HL-60/S4 treated with phorbol 12-myristate 13-acetate at 8.2 ng/mL for 4 days and 3 days (cell line): ENCODE data around the gene PTPRF.

ENCODE experiments used
- in situ Hi-C: fragments of 300-500 bp; cut with MboI; formaldehyde crosslinking; loops from 2 replicates; pipeline ENCODE4 v1.15.0; 2022; ENCODE audit warnings: low sequenced_read_pairs

The PTPRF gene

DNA sequence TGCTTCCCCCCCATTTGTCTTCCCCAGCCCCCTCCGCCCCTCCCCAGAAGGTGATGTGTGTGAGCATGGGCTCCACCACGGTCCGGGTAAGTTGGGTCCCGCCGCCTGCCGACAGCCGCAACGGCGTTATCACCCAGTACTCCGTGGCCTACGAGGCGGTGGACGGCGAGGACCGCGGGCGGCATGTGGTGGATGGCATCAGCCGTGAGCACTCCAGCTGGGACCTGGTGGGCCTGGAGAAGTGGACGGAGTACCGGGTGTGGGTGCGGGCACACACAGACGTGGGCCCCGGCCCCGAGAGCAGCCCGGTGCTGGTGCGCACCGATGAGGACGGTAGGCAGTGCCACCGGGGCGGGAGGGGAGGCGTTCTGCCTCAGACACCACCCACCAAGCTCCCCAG is 67.0 kb downstream of the PTPRF start:
- in situ Hi-C loops = no loop called here

DNA sequence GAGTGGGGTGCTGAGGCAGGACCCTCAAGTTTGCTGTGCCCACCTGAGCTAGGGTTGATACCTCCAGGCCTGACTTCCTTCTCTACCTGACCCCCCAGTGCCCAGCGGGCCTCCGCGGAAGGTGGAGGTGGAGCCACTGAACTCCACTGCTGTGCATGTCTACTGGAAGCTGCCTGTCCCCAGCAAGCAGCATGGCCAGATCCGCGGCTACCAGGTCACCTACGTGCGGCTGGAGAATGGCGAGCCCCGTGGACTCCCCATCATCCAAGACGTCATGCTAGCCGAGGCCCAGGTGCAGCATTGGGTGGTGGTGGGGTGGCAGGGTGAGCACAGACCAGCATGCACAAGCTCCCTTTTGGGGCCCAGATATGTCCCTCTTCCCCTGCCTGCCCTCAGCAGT is 67.9 kb downstream of the PTPRF start:
- in situ Hi-C loops = no loop called here

DNA sequence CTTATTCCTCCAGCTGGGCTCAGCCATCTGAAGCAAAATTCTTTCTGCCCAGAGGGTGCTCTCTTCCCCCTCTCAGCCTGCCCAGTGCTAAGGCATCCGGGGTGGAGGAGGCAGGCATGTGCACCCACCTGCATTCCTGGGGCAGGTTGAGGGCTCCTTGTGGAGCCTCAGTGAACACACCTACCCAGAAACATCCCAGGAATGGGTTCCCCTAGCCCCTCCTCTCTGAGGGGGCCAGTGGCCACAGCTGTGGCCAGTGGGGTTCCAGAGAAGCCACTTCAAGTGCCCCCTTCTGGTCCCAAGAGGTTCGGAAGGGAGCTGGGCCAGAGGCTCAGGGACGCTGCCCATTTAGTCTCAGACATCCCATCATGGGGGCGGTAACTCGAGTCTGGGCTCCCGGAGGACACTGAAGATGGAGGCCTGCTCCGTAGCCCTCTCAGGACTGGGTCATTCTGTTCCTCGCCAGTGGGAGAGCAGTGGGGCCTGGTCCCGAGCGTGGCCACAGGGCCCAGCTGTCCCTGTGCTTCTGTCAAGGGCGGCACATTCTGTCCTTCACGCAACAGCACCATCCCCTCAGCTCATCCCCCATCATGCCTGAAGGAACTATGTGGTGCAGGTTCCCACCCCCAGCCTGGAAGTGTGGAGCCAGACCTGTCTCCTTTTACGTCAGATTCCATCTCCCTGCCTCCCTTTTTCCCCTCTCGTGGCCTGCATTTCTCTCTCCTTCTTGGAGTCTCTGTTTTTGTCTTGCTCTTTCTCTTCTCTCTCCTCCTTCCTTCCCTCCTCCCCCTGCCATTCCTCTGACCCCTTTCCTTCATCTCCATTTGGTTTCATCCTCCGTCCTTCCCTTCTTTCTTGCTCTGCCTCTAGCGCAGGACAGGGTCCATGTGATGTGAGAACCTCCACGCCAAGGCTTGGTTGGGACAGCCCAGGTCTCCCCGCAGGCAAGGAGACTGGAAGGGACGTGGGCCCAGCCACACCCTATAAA is 69.6 kb downstream of the PTPRF start:
- in situ Hi-C loops = no loop called here

DNA sequence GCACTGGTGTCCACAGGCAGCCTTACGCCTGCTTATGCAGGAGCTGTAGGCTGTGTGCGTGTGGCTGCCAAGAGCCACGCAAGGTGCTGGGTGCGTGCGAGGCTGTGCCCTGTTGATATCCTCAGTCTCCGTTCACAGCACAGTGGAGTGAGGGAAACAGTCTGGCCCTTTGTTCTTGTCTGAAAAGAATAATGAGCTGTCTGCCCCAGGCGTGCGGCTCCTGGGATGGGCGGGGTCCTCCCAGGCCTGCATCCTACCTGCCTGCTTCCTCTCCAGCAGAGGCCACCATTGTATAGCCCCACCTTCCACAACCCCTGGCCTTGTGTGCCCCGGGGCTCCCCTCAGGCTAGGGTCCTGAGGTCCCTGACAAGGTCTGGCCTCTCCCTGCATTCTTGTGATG is 72.3 kb downstream of the PTPRF start:
- in situ Hi-C loops = no loop called here

DNA sequence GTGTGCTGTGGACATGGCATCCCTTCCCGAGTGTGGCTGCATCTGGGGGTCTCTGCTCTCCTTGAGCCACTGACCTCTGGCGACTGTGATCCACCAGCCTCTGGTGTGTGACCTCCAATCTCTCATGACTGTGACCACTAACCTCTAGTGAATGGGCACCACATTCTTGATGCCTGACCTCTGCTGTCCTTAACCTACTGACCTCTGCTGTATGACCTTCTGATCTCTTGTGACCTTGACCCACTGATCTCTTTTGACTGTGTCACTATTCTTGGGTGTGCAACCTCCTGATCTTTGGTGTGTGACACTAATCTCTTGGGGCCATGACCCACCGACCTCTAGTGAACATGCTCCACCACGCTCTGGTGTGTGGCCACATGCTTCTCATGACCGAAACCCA is 73.5 kb downstream of the PTPRF start:
- in situ Hi-C loops = no loop called here

DNA sequence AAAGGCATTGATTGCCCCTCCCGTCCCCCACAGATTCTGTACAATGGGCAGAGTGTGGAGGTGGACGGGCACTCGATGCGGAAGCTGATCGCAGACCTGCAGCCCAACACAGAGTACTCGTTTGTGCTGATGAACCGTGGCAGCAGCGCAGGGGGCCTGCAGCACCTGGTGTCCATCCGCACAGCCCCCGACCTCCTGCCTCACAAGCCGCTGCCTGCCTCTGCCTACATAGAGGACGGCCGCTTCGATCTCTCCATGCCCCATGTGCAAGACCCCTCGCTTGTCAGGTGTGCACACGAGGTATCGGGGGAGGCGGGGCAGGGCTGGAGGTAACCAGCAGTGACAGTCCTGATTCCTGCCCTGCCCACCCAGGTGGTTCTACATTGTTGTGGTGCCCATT is 74.5 kb downstream of the PTPRF start:
- in situ Hi-C loops = no loop called here

DNA sequence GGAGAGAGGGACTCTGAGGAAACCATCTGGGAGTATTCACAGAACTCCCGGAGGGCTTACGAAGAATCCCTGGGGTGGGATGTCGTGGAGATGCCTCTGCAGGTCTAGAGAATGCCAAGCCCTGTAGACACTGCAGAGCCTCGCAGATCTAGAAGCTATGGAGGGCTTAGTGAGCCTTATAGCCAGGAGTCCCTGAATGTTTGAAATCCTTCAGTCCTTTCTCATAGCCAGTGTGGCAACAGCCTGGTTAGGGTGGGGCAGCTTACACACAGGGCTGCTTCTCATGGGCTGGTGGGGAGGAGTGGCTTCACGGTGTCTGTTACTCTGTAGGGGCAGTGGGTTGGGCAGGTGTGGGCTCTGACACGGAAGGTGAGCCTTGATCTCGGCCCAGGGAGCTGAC is 75.1 kb downstream of the PTPRF start:
- in situ Hi-C loops = no loop called here

DNA sequence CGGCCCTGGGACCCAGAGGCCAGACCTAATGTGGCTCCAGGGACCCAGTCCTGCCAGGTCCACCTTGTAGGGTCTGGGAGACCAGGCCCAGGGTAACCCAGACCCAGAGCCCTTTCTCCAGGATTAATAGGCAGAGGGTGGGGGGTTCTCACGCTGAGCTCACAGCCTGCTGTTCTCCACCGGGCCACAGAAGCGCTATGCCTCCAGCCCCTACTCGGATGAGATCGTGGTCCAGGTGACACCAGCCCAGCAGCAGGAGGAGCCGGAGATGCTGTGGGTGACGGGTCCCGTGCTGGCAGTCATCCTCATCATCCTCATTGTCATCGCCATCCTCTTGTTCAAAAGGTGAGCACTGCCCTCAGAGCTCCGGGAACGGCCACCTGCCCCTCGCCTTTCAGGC is 75.9 kb downstream of the PTPRF start:
- in situ Hi-C loops = no loop called here

DNA sequence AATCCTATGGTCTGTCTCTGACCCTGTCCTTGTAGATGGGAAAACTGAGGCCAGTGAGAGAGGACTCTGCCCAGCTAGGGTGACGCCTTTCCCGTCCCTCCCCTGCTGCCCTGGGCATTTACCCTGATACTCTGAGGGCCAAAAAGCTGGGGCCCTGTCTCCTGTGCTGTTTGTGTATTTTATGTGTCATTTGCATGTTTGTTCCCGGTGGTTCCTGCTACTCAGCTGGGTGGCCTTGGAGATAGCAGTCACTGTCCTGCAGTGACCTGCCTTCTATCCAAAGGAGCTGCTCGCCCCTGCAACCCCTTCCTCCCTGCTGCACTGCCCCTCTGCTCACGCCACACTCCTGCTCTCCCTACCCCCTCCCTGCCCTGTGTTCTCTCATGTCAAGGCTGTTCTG is 78.1 kb downstream of the PTPRF start:
- in situ Hi-C loops = no loop called here

DNA sequence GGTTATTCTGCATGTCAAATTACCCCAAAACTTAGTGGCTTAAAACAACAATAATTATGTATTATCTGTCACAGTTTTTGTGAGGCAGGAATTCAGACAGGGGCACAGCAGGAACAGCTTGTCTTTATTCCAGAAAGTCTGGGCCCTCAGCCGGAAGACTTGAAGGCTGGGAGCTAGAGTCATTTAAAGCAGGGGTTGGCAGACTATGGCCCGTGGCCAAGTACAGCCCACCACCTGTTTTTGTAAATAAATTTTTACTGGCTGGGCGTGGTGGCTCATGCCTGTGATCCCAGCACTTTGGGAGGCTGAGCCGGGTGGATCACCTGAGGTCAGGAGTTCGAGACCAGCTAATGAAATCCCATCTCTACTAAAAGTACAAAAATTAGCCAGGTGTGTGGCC is 79.7 kb downstream of the PTPRF start:
- in situ Hi-C loops = no loop called here

DNA sequence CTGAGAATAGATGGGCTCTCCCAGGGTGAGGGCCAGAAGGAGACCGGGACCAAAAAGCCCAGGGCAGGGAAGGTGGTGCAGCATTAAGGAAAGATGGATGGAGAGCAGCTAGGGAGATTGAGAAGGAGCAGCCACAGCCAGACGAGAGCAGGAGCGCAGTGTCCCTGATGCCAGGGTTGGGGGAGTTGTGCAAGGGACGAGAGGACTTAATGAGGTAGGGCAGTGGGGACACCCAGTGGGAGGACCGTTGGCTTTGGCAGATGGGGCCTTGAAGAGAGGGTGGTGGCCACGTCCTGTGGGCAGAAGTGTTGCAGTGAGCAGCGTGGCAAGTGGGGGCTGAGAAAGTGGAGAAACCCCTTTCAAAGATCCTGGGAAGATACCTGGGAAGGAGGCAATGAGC is 81.3 kb downstream of the PTPRF start:
- in situ Hi-C loops = no loop called here

DNA sequence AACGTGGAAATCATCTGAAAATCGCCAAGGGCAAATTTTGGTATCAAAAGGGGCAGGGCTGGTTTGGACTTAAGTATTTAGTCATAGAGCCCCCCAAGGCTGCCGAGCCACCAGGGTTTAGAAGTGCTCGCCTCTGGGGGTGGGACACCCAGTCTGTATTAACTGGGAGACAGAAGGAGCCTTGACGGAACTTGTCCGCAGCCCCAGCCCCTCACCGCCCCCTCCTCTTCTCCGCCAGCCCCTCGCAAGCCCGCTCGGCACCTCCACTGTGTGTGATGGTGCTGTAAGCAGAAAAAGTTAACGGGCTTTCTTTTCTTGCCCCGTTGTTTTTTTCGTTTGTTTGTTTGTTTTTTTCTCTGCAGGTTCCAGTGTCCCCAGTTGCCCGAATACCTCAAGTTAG is 81.7 kb downstream of the PTPRF start:
- in situ Hi-C loops = no loop called here

DNA sequence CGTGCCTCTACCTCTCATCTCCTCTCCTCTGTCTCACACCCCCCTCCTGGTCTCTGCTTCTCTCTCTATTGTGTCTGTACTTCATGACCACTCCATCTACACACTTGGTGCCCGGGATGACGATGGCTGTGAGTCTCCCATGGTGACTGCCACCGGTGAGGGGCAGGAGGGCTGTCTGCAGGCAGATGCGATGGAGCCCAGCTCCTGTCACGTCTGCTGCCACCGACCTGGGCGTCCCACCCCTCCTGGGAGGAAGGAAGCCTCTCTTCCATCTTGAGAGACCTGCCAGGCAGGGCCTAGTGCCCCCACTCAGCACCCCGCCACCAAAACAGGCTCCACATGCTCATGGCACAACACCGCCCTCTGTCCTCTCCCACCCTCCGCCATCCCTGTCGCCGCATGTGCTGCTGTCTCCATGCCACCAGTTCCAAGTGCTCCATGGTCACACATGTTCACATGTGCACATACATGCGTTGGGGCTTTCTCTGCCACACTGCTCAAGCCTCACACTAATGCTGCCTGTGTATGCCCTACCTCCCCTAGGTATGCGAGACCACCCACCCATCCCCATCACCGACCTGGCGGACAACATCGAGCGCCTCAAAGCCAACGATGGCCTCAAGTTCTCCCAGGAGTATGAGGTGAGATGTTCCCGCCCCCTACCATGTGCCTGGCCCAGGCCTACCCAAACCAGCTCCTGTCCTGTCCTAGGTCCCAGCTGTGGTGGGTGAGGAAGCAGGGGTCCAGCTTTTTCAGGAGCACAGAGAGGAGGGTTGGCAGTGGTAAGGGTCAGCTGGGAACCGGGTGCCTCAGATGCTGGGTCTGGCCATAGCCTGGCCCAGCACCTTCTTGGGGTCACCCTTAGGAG is 82.6 kb downstream of the PTPRF start:
- in situ Hi-C loops = no loop called here

DNA sequence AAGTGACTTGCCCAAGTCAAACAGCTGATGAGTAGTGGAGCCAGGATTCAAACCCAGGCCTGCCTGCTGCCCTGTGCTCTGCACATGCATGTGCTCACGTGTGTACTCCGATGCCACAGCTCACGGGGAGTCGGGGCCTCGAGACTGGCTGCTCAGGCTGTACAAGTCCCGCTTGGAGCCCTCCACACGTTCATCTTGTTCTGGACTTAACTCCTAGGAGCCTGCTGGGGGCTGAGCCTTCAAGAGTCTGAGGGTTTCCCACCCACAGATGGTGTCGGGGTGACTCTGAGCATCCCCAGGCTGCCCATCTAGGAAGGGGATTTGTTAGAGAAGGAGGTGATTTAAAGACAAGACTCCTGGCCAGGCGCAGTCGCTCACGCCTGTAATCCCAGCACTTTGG is 83.5 kb downstream of the PTPRF start:
- in situ Hi-C loops = no loop called here

DNA sequence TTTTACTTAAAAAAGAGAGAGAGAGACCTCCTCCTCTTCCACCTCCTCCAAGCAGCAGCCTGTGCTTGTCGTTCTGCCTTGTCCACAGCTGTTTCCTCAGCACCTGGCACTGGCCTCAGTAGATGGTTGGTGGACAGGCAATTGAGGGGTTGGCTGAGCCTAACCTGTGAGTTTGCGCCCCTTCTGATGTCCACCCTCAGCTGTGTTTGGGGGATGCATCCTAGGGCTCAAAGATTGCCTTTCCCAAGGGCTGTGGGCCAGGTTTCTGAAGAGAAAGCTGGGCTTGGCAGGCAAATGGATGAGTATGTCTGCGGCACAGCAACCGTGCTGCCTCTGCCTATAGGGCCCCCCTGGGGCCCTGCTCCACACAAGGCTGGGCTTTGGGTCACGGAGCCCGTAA is 84.2 kb downstream of the PTPRF start:
- in situ Hi-C loops = no loop called here

DNA sequence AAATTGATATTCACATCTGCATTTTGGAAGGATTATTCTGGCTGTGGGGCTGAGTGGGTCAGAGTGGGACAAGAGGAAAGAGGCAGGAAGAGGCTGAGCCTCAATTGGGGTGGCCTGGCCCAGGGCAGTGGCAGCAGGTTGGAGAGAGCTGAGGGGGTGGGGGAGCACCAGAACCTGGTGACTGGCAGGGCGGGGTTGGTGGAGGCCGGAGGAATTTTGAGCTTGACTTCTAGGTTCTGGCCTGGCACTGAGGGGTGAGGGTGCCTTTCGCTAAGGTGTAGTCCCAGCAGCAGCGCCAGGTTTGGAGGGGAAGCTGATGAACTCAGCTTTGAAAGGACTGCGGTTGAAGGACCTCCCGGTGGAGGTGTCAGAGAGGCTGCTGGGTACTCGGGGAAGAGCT is 85.7 kb downstream of the PTPRF start:
- in situ Hi-C loops = no loop called here

DNA sequence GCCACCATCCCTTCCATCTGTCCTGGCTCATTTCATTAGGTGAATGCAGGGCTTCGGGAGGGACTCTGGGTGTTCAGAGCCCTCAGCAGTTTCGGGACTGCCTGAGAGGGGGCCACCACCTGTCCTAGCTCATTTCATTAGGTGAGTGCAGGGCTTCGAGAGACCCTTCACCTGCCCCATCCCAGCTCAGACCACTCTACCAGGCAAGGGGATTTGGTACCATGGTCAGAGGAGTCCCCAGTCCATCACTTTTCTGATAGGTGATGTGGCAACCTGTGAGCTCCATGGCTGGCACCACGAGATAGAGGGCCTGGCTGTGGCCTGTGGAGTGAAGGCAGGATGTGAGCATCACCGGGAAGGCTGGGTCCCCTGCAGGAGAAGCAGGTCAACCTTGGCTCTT is 86.3 kb downstream of the PTPRF start:
- in situ Hi-C loops = no loop called here

DNA sequence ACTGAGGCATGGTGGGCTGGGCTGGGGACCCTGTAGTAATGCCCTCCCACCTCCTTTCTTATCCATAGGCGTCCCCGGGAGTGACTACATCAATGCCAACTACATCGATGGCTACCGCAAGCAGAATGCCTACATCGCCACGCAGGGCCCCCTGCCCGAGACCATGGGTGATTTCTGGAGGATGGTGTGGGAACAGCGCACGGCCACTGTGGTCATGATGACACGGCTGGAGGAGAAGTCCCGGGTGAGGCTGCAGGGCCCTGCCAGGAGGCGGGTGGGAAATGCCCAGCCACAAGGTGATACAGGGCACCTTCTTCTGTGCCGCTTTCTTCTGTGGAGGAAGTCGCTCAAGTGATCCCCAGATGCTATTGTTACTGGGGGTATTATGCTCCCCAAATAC is 87.0 kb downstream of the PTPRF start:
- in situ Hi-C loops = no loop called here

DNA sequence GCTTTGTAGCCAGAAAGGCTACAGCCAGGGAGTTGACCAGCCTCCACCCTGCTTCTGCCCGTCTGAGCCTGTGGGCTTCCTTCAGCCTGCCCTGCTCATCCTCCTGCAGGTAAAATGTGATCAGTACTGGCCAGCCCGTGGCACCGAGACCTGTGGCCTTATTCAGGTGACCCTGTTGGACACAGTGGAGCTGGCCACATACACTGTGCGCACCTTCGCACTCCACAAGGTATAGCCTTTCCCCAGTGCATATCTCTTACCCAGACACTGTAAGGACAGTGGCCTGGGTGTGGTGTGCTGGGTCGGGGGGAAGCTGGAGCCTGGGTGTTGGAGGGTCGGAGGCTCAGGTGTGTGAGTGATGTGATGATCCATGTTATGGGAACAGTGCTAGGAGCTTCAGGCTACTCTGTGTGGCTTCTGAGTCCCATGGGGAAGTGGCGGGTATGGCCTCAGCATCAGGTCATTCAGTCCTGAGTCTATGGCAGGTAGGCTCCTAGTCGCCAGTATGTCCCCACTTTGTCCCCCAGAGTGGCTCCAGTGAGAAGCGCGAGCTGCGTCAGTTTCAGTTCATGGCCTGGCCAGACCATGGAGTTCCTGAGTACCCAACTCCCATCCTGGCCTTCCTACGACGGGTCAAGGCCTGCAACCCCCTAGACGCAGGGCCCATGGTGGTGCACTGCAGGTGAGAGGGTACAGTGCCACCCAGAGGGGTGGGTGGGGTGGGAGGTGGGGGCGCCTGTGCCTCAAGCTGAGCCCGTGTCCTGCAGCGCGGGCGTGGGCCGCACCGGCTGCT is 88.0 kb downstream of the PTPRF start:
- in situ Hi-C loops = no loop called here

DNA sequence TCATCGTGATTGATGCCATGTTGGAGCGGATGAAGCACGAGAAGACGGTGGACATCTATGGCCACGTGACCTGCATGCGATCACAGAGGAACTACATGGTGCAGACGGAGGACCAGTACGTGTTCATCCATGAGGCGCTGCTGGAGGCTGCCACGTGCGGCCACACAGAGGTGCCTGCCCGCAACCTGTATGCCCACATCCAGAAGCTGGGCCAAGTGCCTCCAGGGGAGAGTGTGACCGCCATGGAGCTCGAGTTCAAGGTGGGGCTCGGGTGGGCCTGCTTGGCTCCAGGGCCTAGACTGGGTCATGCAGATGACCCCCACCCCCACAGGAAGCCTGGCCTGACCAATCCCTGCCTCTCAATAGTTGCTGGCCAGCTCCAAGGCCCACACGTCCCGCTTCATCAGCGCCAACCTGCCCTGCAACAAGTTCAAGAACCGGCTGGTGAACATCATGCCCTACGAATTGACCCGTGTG is 88.7 kb downstream of the PTPRF start:
- in situ Hi-C loops = no loop called here
